ENCODE data around the gene CES2.

GRCh38 chr16:66952430-66953110 is 17.3 kb downstream of the CES2 start:
- TF ChIP-seq EZH2 (optimal IDR thresholded peaks at IDR 0.05; ENCODE audit: low read depth, low read length), result no peak
- no peak for TF ChIP-seq CTCF (IDR thresholded peaks at IDR 0.05; ENCODE audit: low read length)
- TF ChIP-seq EZH2phosphoT487 (IDR thresholded peaks at IDR 0.05; ENCODE audit: low read length), result no peak

Measured in MM.1S (cell line).